Activated gamma-delta T cell (primary cell): ENCODE results near the gene EBP.
A peak's percentile ranks its signal among the peaks of the same experiment; 100 is the strongest.
"Not testable (repeated sequence)": the region's sequence is repeated elsewhere in the genome, so short reads cannot be mapped to it uniquely, and the experiment has no call there.

Experiments
- DNase-seq: peaks from one replicate; lab custom pipeline; 2025; lab: John Stamatoyannopoulos, UW

The EBP gene

DNA sequence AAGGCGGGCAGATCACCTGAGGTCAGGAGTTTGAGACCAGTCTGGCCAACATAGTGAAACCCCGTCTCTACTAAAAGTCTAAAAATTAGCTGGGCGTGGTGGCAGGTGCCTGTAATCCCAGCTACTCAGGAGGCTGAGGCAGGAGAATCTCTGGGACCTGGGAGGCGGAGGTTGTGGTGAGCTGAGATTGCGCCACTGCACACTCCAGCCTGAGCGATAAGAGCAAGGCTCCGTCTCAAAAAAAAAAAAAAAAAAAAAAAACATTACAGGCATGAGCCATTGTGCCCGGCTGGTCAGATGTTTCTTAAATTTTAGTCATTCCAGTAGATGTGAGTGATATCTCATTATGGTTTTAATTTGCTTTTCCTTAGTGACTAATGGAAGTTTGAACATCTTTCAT is 4.2 kb downstream of the EBP start:
- DNase-seq = not testable (repeated sequence)

DNA sequence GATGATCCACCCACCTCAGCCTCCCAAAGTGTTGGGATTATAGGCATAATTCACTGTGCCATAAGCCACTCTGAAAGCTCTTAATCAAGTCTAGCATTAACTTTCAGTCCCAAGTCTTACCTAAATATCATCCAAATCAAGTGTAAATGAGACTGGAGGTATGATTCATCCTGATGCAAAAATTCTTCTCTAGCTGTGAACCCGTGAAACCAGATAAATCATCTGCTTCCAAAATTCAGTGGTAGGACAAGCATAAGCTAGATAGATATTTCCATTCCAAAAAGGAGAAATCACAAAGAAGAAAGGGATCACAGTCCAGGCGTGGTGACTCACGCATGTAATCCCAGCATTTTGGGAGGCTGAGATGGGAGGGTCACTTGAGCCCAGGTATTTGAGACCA is 9.1 kb downstream of the EBP start:
- no peak for DNase-seq

GRCh38 chrX:48531358-48531959 is 9.9 kb downstream of the EBP start:
- no peak for DNase-seq

GRCh38 chrX:48532161-48532560 is 10.6 kb downstream of the EBP start:
- DNase-seq = no peak

GRCh38 chrX:48533165-48533564 is 11.6 kb downstream of the EBP start:
- no peak for DNase-seq

- no peak for DNase-seq
These were observed 17.2 kb downstream of the EBP start for GRCh38 chrX:48538641-48539344.

- DNase-seq = peak; percentile 84
These were observed 17.9 kb downstream of the EBP start, which contains the start of gene TBC1D25 for GRCh38 chrX:48539345-48540027. TBC1D25 (plus strand) TSS chrX:48539714; CDS start chrX:48539798, 84 bp downstream.

GRCh38 chrX:48540028-48540375 is 18.4 kb downstream of the EBP start:
- no peak for DNase-seq

- no peak for DNase-seq
These were observed 18.9 kb downstream of the EBP start for GRCh38 chrX:48540480-48540879.

DNA sequence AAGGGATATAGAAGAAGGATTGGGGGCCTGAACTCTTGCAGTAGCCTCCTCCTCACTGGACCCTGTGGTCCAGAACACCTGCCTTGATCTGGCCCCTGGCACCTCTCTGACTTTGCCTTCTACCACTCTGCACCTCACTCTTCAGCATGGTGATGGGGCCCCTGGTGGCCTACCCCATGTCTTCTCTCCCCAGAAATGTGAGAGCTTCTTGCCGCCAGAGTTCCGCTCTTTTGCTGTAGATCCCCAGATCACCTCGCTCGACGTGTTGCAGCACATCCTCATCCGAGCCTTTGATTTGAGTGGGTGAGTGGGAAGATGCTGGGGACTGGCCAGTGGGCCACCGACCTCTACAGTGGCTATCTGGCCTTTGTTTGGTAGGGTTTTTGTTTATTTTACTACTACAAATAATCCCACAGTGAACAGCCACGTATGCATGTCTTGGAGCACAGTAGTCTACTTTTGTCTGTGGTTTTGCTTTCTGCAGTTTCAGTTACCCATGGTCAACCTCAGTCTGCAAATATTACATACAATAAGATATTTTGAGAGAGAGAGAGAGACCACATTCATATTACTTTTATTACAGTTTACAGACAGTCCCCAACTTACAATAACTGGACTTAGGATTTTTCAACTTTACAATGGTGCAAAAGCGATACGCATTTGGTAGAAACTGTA is 19.7 kb downstream of the EBP start:
- no peak for DNase-seq

- DNase-seq = no peak
These were observed 27.3 kb downstream of the EBP start for GRCh38 chrX:48548871-48549270.

GRCh38 chrX:48555731-48556325 is 34.2 kb downstream of the EBP start:
- DNase-seq = not testable (repeated sequence)

DNA sequence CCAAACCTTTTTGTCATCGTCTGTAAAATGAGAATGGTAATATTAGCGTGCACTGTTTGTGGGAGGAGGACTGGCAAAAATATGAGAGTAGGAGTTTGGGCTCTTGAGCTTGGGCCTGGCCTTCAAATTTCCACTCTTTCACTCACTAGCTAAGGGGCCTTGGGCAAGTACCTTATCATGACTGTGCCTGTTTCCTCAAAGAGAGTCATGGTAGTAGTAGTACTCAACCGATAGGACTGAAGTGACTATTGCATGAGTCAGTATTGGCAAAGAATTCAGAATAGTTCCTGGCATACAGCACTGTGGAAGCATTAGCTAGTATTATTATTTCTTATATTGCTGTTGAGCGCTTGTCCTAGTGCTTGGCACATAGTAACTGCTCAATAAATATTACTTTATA is 36.7 kb downstream of the EBP start:
- no peak for DNase-seq

DNA sequence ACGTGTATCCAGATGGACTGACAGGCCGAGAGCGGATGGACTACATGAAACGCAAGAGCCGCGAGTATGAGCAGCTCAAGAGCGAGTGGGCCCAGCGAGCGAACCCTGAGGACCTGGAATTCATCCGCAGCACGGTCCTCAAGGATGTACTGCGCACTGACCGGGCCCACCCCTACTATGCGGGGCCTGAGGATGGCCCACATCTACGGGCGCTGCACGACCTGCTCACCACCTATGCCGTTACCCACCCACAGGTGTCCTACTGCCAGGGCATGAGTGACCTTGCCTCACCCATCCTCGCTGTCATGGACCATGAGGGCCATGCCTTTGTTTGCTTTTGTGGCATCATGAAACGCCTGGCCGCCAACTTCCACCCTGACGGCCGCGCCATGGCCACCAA is 38.0 kb downstream of the EBP start:
- DNase-seq = no peak

GRCh38 chrX:48560056-48560455 is 38.4 kb downstream of the EBP start:
- DNase-seq = no peak

- no peak for DNase-seq
These were observed 39.1 kb downstream of the EBP start for GRCh38 chrX:48560681-48561080.

- DNase-seq = no peak
These were observed 48.4 kb downstream of the EBP start for GRCh38 chrX:48569958-48570357.

- DNase-seq = peak; percentile 14
These were observed 52.2 kb downstream of the EBP start for GRCh38 chrX:48573690-48574269.

DNA sequence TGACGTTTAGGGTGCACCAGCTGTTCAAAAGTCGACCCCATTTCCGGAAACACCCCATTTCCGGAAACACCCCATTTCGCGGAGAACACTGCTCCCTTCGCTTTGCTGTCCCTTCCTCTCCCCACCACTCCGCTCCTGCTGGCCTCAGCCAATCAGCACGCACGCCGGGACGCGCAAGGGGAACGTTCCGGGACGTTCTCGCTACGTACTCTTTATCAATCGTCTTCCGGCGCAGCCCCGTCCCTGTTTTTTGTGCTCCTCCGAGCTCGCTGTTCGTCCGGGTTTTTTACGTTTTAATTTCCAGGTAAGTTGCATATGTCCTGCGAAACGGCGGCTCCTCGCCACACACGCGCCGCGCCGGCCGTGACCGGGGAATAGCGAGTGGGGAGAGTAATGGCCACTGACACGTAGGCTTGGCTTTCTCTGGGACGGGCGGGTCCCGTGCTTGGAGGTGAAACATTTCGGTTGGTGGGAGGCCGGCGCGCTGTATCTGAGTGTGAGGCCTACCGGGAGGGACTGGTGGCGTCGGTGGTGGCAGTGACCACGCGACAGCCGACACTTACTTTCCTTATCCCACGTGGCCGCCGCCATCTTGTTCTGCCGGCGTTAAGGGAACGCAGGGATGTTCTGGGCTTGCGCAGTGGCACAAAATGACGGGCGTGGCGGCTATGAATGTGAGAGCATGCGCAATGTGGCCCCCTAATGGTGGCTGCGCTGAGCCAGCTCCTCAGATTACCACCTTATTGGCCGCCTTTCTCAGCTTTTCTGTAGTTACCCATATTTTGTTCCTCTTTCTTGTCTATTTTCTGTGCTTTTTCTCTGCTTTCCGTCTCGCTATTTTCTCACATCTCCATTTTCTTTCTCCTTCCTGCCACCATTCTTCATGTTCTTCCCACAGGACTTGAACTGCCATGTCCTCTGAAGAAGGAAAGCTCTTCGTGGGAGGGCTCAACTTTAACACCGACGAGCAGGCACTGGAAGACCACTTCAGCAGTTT is 53.0 kb downstream of the EBP start, which contains the start of gene RBM3:
Gene RBM3 (plus strand): TSS at position 215 of the 997 bp plus-strand sequence. CDS start 697 bp downstream, at position 912.
- peak; percentile 84 for DNase-seq

DNA sequence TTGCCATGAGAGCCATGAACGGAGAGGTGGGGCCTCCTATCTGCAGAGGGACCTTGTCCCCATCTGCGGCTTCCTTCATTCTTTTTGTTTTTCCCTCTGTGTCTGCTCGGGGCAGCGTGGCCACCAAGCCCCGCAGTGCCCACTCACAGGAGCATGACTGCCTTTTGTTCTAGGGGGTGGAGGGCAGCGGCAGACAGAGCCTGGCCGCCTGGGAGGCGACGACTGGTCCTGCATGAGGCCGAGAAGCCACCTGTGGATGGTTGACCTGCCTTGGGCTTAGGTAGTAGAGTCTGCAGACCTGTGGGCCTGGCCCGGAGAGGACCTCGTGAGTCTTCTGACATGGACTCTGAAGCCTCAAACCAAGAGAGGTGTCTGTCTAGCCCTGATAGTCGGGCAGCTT is 54.0 kb downstream of the EBP start:
- DNase-seq = no peak
